GM18870 (cell line): ENCODE data around the gene RBM19.

Source experiments
- ATAC-seq: cut with Tn5 transposase; IDR thresholded peaks from one replicate; pipeline ENCODE4 v1.9.1; 2021; ENCODE audit warnings: moderate library complexity; ENCODE audit not compliant: unreplicated experiment

RBM19 gene

GRCh38 chr12:113837528-113838296 lies 128.4 kb downstream of the RBM19 start:
- no peak for ATAC-seq

- ATAC-seq, result no peak
Observed at GRCh38 chr12:113837084-113837483, 129.0 kb downstream of the RBM19 start.

- ATAC-seq, result no peak
Observed at GRCh38 chr12:113835896-113836295, 130.2 kb downstream of the RBM19 start.

- ATAC-seq, result no peak
Observed at GRCh38 chr12:113835433-113835832, 130.7 kb downstream of the RBM19 start.

GRCh38 chr12:113833422-113833821 lies 132.7 kb downstream of the RBM19 start:
- ATAC-seq, result no peak

GRCh38 chr12:113831476-113831875 lies 134.6 kb downstream of the RBM19 start:
- no peak for ATAC-seq

- no peak for ATAC-seq
Observed at GRCh38 chr12:113831016-113831415, 135.1 kb downstream of the RBM19 start.

GRCh38 chr12:113829212-113829611 lies 136.9 kb downstream of the RBM19 start:
- no peak for ATAC-seq

GRCh38 chr12:113827539-113828114 lies 138.5 kb downstream of the RBM19 start:
- ATAC-seq, result no peak

GRCh38 chr12:113826805-113827538 lies 139.2 kb downstream of the RBM19 start:
- ATAC-seq, result no peak

- no peak for ATAC-seq
Observed at GRCh38 chr12:113825705-113826104, 140.4 kb downstream of the RBM19 start.

- ATAC-seq, result no peak
Observed at GRCh38 chr12:113823816-113824215, 142.3 kb downstream of the RBM19 start.

GRCh38 chr12:113823016-113823415 lies 143.1 kb downstream of the RBM19 start:
- no peak for ATAC-seq

- ATAC-seq, result no peak
Observed at GRCh38 chr12:113820842-113821241, 145.3 kb downstream of the RBM19 start.

GRCh38 chr12:113820309-113820708 lies 145.8 kb downstream of the RBM19 start:
- ATAC-seq, result no peak

GRCh38 chr12:113819495-113819894 lies 146.6 kb downstream of the RBM19 start:
- ATAC-seq, result no peak

GRCh38 chr12:113818833-113819232 lies 147.3 kb downstream of the RBM19 start:
- no peak for ATAC-seq

- ATAC-seq, result no peak
Observed at GRCh38 chr12:113818283-113818682, 147.8 kb downstream of the RBM19 start.

- no peak for ATAC-seq
Observed at GRCh38 chr12:113816866-113817265, 149.3 kb downstream of the RBM19 start.

GRCh38 chr12:113815031-113815430 lies 151.1 kb downstream of the RBM19 start:
- ATAC-seq, result no peak

- ATAC-seq, result no peak
Observed at GRCh38 chr12:113813229-113813541, 152.9 kb downstream of the RBM19 start.
